NCI-H1105 (cell line): ENCODE data around the gene SMAD3.

ENCODE experiments used
- DNase-seq: peaks from one replicate; lab custom pipeline; 2025; lab: John Stamatoyannopoulos, UW

The SMAD3 gene

GRCh38 chr15:67127965-67128364 is 62.6 kb downstream of the SMAD3 start:
- no peak for DNase-seq

- no peak for DNase-seq
These were observed 64.8 kb downstream of the SMAD3 start for GRCh38 chr15:67130166-67130565.

- no peak for DNase-seq
These were observed 65.5 kb downstream of the SMAD3 start for GRCh38 chr15:67130673-67131601.

GRCh38 chr15:67132276-67132675 is 66.9 kb downstream of the SMAD3 start:
- no peak for DNase-seq

GRCh38 chr15:67133026-67133425 is 67.6 kb downstream of the SMAD3 start:
- DNase-seq: no peak

GRCh38 chr15:67133738-67134066 is 68.3 kb downstream of the SMAD3 start:
- no peak for DNase-seq

- DNase-seq: no peak
These were observed 68.9 kb downstream of the SMAD3 start for GRCh38 chr15:67134067-67134838.

- DNase-seq: no peak
These were observed 69.6 kb downstream of the SMAD3 start for GRCh38 chr15:67134871-67135492.

GRCh38 chr15:67135494-67135893 is 70.1 kb downstream of the SMAD3 start:
- no peak for DNase-seq

- no peak for DNase-seq
These were observed 71.4 kb downstream of the SMAD3 start for GRCh38 chr15:67136802-67137201.

GRCh38 chr15:67137319-67137718 is 71.9 kb downstream of the SMAD3 start:
- DNase-seq: no peak

GRCh38 chr15:67137951-67138848 is 72.8 kb downstream of the SMAD3 start:
- DNase-seq: no peak

- no peak for DNase-seq
These were observed 73.8 kb downstream of the SMAD3 start for GRCh38 chr15:67138891-67139855.

GRCh38 chr15:67140078-67140833 is 74.9 kb downstream of the SMAD3 start:
- no peak for DNase-seq

GRCh38 chr15:67142092-67142766 is 76.8 kb downstream of the SMAD3 start:
- DNase-seq: no peak

- no peak for DNase-seq
These were observed 77.3 kb downstream of the SMAD3 start for GRCh38 chr15:67142767-67143100.

GRCh38 chr15:67143646-67144045 is 78.2 kb downstream of the SMAD3 start:
- no peak for DNase-seq

- DNase-seq: no peak
These were observed 79.4 kb downstream of the SMAD3 start for GRCh38 chr15:67144609-67145311.

GRCh38 chr15:67145312-67145610 is 79.9 kb downstream of the SMAD3 start:
- DNase-seq: no peak
